ENCODE measurements around the gene LAPTM5. TPM values are rescaled to one million over a fixed set of nuclear protein-coding genes. Genes with fewer than 3 reads are reported as not detected.

LAPTM5 gene
- total RNA-seq, 4 donors from 2014 or later, result 8.9 to 75.4 (median 40.4) TPM

- WGBS, 2 donors (ENCODE audit: low coverage in 1 of 2), result 89 to 90% methylated on average over 7 to 16 of the region's 18 CpGs
- TF ChIP-seq, protein P1, sequence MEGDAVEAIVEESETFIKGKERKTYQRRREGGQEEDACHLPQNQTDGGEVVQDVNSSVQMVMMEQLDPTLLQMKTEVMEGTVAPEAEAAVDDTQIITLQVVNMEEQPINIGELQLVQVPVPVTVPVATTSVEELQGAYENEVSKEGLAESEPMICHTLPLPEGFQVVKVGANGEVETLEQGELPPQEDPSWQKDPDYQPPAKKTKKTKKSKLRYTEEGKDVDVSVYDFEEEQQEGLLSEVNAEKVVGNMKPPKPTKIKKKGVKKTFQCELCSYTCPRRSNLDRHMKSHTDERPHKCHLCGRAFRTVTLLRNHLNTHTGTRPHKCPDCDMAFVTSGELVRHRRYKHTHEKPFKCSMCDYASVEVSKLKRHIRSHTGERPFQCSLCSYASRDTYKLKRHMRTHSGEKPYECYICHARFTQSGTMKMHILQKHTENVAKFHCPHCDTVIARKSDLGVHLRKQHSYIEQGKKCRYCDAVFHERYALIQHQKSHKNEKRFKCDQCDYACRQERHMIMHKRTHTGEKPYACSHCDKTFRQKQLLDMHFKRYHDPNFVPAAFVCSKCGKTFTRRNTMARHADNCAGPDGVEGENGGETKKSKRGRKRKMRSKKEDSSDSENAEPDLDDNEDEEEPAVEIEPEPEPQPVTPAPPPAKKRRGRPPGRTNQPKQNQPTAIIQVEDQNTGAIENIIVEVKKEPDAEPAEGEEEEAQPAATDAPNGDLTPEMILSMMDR (IDR thresholded peaks at IDR 0.05), result no peak
- no peak for TF ChIP-seq POLR2A (IDR thresholded peaks at IDR 0.05)
- TF ChIP-seq POLR2AphosphoS5 (IDR thresholded peaks at IDR 0.05), result no peak
- TF ChIP-seq EP300 (IDR thresholded peaks at IDR 0.05), result no peak
- ATAC-seq, result no peak
- H3K4me1 ChIP-seq, result peaks cover 0 to 6% (median 0%) of the 10 kb centered on the region in 3 donors
- no peak overlapping the region for H3K4me3 ChIP-seq
- H3K36me3 ChIP-seq, result no peaks in the 10 kb centered on the region
- peaks cover 14% of the 10 kb centered on the region for H3K27me3 ChIP-seq
- H3K27ac ChIP-seq, result no peak overlapping the region
- no peaks in the 10 kb centered on the region for H3K9me3 ChIP-seq
Observed at GRCh38 chr1:30776097-30777059, 18.8 kb upstream of the LAPTM5 start.

GRCh38 chr1:30775433-30775975 is 17.9 kb upstream of the LAPTM5 start:
- TF ChIP-seq POLR2AphosphoS5 (IDR thresholded peaks at IDR 0.05), result no peak
- no peak for TF ChIP-seq EP300 (IDR thresholded peaks at IDR 0.05)
- TF ChIP-seq POLR2A (IDR thresholded peaks at IDR 0.05), result no peak
- TF ChIP-seq, protein P1 (IDR thresholded peaks at IDR 0.05), result no peak
- Histone ChIP-seq H3K9me3 (no peaks in the 10 kb centered on the region), H3K36me3 (no peaks in the 10 kb centered on the region), H3K27me3 (peaks cover 9% of the 10 kb centered on the region), H3K4me3 (no peak overlapping the region), H3K4me1 (peaks cover 0 to 6% (median 0%) of the 10 kb centered on the region in 3 donors), H3K27ac (no peak overlapping the region)
- ATAC-seq, result no peak
- WGBS, 2 donors (ENCODE audit: low coverage in 1 of 2), result 67% methylated on average over 3 of the region's 12 CpGs; no CpG with 5 or more reads in 1 of the 2 donors

GRCh38 chr1:30774550-30775432 is 17.2 kb upstream of the LAPTM5 start:
- no peak for TF ChIP-seq POLR2A (IDR thresholded peaks at IDR 0.05)
- no peak for TF ChIP-seq EP300 (IDR thresholded peaks at IDR 0.05)
- TF ChIP-seq, protein P1 (IDR thresholded peaks at IDR 0.05), result no peak
- TF ChIP-seq POLR2AphosphoS5 (IDR thresholded peaks at IDR 0.05), result no peak
- WGBS, 2 donors (ENCODE audit: low coverage in 1 of 2), result 90% methylated on average over 4 of the region's 22 CpGs; no CpG with 5 or more reads in 1 of the 2 donors
- peak; percentile 37 for ATAC-seq

GRCh38 chr1:30773722-30774358 is 16.3 kb upstream of the LAPTM5 start:
- Histone ChIP-seq H3K9me3 (no peaks in the 10 kb centered on the region), H3K4me1 (no peaks in the 10 kb centered on the region), H3K27me3 (peaks cover 9% of the 10 kb centered on the region), H3K27ac (no peak overlapping the region), H3K4me3 (no peak overlapping the region), H3K36me3 (no peaks in the 10 kb centered on the region)
- TF ChIP-seq EP300 (IDR thresholded peaks at IDR 0.05) (no peak), POLR2AphosphoS5 (IDR thresholded peaks at IDR 0.05) (no peak), POLR2A (IDR thresholded peaks at IDR 0.05) (no peak)
- TF ChIP-seq, protein P1 (IDR thresholded peaks at IDR 0.05), result no peak
- WGBS, 2 donors (ENCODE audit: low coverage in 1 of 2), result 66 to 81% methylated on average over 2 to 7 of the region's 7 CpGs
- no peak for ATAC-seq

More at GRCh38 chr1:30774550-30775432, 17.2 kb upstream of the LAPTM5 start:
- peaks cover 9% of the 10 kb centered on the region for H3K27me3 ChIP-seq
- no peaks in the 10 kb centered on the region for H3K9me3 ChIP-seq
- H3K4me1 ChIP-seq, result peaks cover 0 to 6% (median 0%) of the 10 kb centered on the region in 3 donors
- H3K36me3 ChIP-seq, result no peaks in the 10 kb centered on the region
- no peak overlapping the region for H3K4me3 ChIP-seq
- H3K27ac ChIP-seq, result no peak overlapping the region

All from gastroesophageal sphincter (tissue), 4 donors.